HG02981 (cell line): ENCODE data around the gene DDA1.
"Not testable (repeated sequence)": the region's sequence is repeated elsewhere in the genome, so short reads cannot be mapped to it uniquely, and the experiment has no call there.

Experiments used
- ATAC-seq: cut with Tn5 transposase; IDR thresholded peaks from one replicate; pipeline ENCODE4 v1.9.1; 2021; ENCODE audit warnings: mild to moderate bottlenecking, moderate library complexity; ENCODE audit not compliant: unreplicated experiment

Gene DDA1

GRCh38 chr19:17341386-17341785 is 32.0 kb downstream of the DDA1 start:
- no peak for ATAC-seq

GRCh38 chr19:17341845-17342244 is 32.5 kb downstream of the DDA1 start:
- ATAC-seq = no peak

DNA sequence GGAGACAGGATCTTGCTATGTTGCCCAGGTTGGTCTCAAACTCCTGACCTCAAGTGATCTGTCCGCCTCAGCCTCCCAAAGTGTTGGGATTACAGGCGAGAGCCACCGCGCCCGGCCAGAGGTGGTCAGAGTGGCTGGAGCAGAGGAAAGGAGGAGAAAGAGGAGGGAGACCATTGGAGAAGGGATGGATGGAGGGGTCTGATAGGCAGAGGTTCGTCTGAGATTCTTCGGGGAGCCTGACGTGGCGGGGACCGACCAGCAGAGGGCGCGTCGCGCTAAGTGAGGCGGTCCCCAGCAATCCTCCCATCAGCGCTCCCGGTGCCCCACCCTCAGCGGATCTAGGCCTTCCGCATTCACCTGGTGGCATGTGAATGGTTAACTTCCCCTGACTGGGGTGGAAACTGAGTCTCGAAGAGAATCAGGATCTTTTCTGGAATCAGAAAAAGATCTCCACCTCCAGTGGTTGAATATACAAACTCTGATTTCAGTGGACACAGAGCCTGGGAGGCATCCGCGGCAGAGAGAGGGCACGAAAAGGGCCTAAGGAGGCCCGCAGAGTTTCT is 36.8 kb downstream of the DDA1 start:
- ATAC-seq = no peak

GRCh38 chr19:17347361-17347760 is 38.0 kb downstream of the DDA1 start:
- no peak for ATAC-seq

DNA sequence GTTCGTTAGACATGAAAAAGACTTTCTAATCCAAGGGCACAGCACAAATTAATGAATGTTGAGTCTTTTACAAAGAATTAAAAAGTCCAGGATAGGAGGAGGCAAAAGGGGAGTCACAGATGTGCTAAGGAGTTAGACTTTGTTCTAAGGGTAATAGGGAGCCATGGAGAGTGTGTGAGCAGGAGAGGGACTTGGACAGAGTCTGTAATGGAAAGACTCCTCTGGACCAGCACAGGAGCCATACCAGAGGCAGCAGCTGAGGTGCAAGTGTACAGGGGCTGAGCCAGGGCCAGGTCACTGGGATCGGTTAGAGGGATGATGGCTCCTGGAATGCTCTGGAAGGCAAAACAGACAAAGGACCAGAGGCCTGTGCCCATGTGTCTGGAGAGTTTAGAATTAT is 38.5 kb downstream of the DDA1 start:
- ATAC-seq = no peak

- no peak for ATAC-seq
These were observed 39.3 kb downstream of the DDA1 start for GRCh38 chr19:17348700-17349099.

GRCh38 chr19:17351815-17352435 is 42.6 kb downstream of the DDA1 start:
- ATAC-seq = no peak

DNA sequence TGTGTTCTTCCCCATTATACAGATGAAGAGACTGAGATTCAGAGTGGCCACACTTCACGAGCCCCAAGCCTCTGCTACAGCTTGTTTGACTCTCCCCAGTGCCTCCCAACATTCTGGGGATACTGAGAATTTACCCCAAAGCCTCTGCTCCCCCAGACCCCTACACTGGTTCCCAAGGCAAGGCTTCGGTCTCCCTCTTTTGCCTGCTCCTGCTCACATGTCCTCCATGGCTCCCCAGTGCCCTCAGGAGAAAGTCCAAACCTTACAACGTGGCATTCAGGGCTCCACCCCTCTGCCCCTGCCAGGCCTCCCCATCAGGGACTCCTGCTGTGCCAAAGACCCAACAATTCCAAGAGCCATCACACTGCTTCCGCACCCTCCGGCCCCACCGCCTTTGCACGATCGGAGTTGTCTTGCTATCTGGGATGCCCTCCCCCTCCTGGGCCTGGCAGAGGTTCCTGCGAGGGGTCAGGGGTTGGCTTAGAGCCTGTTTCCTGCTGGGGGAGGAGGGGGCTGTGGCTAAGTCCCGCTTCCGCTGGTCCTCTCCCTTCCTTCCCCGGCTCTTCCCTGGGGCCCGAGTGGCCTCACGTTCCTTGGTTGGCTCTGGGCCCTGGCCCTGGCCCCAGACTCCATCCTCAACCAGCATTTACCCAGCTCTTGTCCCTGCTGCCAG is 43.4 kb downstream of the DDA1 start:
- no peak for ATAC-seq

DNA sequence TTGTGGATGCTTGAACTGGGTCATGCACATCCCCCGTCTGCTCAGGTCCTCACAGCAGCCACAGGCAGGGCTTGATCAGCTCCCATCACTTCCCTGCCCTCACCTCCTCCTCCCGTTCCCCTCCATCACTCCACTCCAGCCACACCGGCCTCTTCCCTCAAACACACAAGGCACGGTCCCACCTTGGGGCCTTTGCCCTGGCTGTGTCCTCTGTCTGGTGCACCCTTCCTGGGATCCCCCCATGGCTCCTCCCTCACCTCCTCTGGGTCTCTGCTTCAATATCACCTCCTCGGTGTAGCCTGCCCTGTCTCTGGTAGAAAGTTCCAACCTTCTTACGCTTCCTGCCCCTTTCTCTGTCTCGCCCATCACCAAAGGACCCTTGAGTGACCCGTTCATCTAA is 44.0 kb downstream of the DDA1 start:
- ATAC-seq = no peak

GRCh38 chr19:17357078-17357666 is 47.8 kb downstream of the DDA1 start:
- no peak for ATAC-seq

DNA sequence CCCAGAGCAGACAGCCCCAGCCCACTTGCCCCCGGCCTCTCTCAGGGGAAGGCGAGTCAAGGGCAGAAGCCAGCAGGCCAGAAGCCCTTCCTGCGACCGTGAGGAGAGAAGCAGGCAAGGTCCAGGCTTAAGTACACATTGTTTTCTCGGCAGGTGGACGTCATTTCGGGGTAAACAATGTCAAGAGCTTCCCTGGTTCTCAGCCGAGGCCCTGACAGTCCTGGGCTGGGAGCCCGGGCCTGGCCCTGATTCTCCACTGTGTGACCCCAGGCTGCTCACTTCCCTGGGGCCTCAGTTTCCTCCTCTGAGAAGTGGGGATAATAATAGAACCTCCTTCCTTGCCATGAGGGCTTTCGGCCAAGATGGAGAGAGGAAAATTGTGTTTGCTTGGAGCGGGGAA is 48.4 kb downstream of the DDA1 start:
- no peak for ATAC-seq

- no peak for ATAC-seq
These were observed 49.0 kb downstream of the DDA1 start for GRCh38 chr19:17358395-17358794.

GRCh38 chr19:17359905-17360800 is 50.8 kb downstream of the DDA1 start:
- ATAC-seq = no peak

DNA sequence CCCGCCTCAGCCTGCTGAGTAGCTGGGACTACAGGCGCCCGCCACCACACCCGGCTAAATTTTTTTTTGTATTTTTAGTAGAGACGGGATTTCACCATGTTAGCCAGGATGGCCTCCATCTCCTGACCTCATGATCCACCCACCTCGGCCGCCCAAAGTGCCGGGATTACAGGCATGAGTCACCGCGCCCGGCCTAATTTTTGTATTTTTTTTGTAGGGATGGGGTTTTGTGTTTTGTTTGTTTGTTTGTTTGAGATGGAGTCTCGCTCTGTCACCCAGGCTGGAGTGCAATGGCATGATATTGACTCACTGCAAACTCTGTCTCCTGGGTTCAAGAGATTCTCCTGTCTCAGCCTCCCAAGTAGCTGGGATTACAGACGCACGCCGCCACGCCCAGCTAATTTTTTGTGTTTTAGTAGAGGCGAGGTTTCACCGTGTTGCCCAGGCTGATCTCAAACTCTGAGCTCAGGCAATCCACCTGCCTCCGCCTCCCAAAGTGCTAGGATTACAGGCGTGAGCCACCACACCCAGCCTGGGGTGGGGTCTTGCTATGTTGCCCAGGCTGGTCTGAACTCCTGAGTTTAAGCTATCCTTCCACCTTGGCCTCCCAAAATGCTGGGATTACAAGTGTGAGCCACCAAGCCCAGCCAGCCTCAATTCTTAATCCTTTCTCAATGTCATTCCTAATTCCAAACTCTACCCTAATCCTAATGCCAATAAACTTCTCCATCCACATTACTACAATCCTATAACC is 54.7 kb downstream of the DDA1 start:
- ATAC-seq = not testable (repeated sequence)

- no peak for ATAC-seq
These were observed 56.0 kb downstream of the DDA1 start for GRCh38 chr19:17365361-17365760.

DNA sequence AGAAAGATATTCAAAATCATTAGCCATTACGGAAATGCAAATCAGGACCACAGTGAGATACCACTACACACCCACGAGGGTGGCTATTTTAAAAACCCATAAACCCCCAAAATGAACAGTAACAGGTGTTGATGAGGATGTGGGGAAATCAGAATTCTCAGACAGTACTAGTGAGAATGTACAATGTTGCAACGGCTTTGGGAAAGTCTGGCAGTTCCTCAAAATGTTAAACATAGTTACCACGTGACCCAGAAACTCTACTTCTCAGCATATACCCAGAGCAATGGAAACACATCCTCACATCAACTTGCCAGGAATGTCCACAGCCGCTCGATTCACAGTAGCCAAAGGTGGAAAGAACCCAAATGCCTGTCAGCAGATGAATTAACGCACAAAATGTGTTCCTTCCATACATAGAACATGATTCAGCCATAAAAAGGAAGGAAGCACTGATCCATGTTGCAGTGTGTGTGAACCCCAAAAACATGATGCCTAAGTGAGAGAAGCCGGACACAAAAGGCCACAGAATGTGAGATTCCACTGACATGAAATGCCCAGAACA is 60.7 kb downstream of the DDA1 start:
- peak; percentile 64 for ATAC-seq
